HG02870 (cell line): ENCODE data around the gene TMEM125.

ENCODE experiments used
- ATAC-seq: cut with Tn5 transposase; IDR thresholded peaks from one replicate; pipeline ENCODE4 v1.9.1; 2021; ENCODE audit warnings: mild to moderate bottlenecking, moderate library complexity; ENCODE audit not compliant: unreplicated experiment

Gene TMEM125

DNA sequence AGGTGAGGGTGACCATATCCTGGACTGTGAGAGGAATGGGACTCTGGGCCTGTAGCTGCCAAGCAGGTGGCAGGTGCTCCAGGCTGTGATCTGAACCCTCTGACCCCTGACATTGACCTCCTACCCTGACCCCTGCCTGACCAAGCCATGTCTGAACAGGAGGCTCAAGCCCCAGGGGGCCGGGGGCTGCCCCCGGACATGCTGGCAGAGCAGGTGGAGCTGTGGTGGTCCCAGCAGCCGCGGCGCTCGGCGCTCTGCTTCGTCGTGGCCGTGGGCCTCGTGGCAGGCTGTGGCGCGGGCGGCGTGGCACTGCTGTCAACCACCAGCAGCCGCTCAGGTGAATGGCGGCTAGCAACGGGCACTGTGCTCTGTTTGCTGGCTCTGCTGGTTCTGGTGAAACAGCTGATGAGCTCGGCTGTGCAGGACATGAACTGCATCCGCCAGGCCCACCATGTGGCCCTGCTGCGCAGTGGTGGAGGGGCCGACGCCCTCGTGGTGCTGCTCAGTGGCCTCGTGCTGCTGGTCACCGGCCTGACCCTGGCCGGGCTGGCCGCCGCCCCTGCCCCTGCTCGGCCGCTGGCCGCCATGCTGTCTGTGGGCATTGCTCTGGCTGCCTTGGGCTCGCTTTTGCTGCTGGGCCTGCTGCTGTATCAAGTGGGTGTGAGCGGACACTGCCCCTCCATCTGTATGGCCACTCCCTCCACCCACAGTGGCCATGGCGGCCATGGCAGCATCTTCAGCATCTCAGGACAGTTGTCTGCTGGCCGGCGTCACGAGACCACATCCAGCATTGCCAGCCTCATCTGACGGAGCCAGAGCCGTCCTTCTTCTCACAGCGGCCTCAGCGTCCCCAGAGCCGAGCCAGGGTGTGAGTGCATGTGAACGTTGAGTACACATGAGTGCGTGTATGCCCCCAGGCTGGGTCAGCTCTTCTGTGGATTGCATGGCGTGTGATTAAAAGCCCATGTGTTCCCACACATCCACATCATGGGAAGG lies 3.1 kb downstream of the TMEM125 start:
- no peak for ATAC-seq

DNA sequence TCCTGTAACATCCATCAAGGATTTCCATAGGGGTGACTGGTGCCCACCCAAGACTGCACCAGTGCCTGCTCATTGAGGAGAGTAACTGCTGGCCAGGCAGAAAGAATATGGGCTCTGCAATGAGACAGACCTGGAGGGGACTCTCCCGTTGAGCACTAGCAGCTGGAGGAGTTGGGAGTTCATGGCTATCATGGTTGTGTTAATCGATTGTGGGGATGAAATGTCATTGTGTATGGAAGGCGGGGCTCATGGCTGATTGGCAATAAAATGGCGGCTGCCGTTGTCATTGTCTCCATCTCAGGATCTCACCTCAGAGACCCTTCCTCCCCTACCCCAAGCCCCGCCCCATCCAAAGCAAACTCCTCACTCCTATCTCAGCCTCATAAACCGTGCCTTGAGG lies 3.9 kb downstream of the TMEM125 start:
- ATAC-seq, result no peak

DNA sequence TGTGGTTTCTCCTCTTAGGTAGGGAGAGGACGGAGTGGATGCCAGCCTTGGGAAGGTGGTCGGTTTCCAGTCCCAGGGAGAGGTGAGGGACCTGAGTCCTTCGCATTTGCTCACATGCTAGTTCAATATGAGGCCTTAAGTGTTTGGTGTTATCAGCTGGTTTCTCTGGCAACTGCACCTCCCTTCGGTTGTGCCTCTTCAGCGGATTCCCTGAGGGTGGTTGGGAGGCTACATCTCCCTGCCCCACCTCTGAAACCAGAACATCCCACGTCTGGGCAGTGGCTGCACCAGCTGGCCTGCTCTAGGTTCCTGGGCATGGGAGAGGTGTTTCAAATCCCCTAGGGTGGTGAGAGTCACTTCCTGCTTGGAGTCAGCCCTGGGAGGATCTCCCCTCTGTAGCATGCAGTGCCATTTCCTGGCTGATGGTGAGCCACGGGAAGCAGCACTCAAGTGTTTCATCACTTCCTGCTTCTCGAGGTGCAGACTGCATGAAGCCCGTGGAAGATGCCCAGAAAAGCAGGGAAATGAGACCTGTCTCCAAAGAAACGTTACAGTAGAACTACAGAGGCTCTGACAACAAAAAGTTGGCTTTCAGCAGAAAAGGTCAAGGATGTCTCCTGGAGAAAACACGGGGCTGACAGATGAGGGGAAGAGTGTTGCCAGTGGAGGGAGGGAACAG lies 4.5 kb downstream of the TMEM125 start:
- ATAC-seq, result no peak

DNA sequence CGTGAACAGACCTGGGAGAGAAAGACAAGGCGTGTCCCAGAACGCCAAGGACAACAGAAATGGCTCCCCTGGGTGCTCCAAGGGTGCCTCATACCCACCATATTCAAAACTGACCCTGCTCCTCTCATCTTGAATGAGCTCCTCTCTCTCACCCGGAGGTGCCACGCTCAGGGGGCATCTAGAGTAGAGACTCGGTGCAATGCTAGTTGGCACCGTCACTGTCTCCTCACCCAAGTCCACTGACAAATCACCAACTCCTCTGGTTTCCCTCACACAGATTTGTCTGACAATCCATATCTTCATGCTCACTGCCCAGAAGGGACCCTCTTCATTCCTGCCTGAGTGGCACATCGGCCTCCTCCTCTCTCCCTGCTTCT lies 5.0 kb downstream of the TMEM125 start:
- no peak for ATAC-seq

- ATAC-seq, result no peak
These were observed 6.2 kb downstream of the TMEM125 start for GRCh38 chr1:43275826-43276620.

- no peak for ATAC-seq
These were observed 6.9 kb downstream of the TMEM125 start for GRCh38 chr1:43276673-43277072.

GRCh38 chr1:43277116-43277876 lies 7.5 kb downstream of the TMEM125 start:
- ATAC-seq, result no peak

DNA sequence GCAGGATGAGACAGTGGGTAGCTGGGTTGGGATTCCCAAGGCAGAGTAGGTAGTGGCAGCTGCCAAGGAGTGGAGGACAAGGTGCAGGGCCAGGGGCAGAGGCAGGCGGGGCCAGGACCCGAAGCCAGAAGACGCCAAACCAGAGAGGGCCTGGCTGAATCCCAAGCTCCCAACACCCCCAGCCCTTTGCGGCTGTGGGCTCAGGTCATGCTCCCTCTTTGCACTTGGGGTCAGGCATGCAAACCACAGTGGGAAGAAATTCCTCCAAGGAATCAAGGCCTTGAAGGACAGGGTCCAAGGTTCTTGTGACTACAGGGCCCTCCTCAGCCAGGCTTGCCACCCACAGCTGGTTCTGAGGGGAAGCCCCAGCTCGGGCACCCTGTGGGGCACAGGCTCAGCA lies 9.4 kb downstream of the TMEM125 start:
- no peak for ATAC-seq

DNA sequence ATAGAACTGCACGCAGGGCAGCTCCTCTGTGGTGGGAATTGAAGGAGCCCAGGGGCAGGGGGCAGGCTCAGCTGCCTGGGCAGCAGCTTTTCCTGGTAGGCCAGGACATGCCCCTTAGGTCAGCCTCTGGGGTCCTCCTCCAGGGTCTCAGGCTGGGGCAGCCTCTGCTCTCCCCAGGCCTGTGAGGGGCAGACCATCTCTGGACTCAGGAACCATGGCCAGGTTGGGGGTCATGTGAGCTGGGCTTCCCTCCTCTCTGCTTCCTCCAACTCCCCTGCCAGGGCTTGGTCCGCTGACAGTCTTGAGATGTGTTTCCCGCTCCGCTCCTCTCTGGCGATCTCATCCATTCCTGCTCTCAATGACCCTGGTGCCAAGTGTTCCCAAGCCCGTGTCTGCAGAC lies 9.9 kb downstream of the TMEM125 start:
- no peak for ATAC-seq

GRCh38 chr1:43280692-43281091 lies 10.9 kb downstream of the TMEM125 start:
- ATAC-seq, result no peak

- no peak for ATAC-seq
These were observed 12.7 kb downstream of the TMEM125 start for GRCh38 chr1:43282220-43283195.

- no peak for ATAC-seq
These were observed 14.3 kb downstream of the TMEM125 start for GRCh38 chr1:43284065-43284464.

DNA sequence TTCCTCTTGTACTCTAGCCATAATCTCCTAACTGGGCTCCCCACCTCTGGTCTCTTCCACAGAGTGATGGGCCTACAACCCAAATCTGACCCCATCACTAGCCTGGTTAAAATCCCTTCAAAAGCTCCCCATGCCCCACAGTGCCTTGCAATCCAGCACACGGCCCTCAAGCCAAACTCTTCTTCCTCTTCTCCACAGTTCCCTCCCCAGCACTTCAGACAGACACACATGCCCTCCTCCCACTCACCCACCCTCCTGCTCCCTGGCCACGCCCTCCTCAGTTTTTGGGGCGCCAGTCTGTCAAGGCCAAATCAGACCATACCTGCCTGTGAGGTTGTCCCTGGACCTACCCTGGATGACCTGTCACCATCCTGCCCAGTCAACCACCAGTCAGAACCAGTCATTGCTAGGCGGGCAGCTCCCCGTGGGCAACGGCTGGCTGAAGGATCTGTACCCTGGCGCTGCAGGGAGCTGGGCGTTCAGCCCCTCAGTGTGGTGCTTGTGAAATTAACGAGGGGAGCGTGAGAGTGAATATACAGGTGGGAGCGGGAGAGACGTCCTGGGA lies 14.8 kb downstream of the TMEM125 start:
- ATAC-seq, result no peak

- ATAC-seq, result no peak
These were observed 15.6 kb downstream of the TMEM125 start, which contains the start of gene C1orf210 for GRCh38 chr1:43285269-43285990. Gene C1orf210 (minus strand): TSS chr1:43285581. CDS start chr1:43283270, 2,311 bp downstream.

DNA sequence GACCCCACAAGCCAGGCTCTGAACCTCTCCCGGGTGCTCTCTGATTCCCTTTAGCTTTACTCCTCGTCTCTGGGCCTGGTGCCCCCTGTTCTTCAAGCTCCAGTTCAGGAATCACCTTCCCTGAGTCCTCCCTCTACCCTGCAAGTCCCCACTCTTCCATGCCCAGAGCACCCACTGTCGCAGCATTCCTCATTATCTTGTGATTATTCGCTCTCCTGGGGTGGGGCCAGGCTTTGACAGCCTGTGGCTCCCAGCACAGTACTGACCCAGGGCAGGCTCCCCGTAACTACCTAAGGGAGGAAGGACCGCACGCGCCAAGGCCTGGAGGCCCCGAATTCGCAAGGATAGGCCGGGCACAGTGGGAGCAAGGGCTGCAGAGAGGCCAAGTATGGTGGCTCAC lies 16.3 kb downstream of the TMEM125 start:
- ATAC-seq, result no peak

DNA sequence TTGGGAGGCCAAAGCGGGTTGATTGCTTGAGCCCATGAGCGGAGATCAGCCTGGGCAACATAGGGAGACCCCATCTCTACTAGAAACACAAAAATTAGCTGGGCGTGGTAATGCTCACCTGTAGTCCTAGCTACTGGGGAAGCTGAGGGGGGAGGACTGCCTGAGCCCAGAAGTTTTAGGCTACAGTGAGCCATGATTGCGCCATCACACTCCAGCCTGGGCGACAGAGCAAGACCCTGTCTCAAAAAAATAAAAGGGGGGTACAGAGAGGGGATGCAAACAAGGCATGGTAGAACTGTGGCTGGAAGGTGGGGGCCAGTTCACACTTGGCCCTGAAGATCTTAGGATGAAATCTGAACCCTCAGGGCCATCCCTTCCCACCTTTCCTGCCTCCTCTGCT lies 16.8 kb downstream of the TMEM125 start:
- ATAC-seq, result no peak

DNA sequence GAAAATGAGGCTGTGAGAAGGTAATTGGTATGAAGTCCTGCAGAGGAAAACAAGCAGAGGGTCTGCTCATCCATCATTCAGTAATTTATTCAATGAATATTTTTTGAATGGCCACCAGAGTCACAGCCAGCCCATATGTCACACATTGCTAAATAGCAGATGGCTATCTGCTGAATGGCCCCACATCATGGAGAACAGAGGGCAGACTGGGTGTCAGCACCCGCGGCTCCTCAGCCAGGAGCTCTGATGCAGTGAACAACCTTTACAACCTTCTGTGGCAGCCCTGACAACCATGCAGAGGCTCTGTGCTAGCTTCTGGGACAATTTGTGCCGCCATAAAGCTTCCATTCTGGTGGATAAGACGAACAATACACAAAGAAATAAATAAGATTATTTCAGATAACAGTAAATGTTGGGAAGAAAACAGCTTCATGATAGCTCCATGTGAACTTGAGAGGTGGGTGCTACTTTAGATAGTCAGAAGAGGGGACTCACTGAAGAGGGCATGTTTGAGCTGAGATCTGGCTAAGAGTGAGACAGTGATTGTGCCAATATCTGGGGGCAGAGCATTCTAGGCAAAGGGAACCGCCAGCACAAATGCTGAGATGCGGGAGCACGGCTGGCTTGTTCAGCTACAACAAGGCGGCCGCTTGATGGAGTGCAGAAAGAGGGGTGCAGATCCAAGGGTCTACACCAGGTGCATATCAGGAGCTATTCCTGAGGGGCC lies 18.4 kb downstream of the TMEM125 start:
- ATAC-seq, result no peak
